Stimulated activated CD4-positive, alpha-beta T cell treated with anti-CD3 and anti-CD28 coated beads, Interleukin-15, amount 100 ng/mL, for 24 hours (primary cell): ENCODE data around the gene ACADM.
"Not testable (repeated sequence)": the region's sequence is repeated elsewhere in the genome, so short reads cannot be mapped to it uniquely, and the experiment has no call there.

ENCODE experiments used
- DNase-seq: peaks from one replicate; pipeline ENCODE4 v3.0.0-alpha.2; 2020

The ACADM gene

GRCh38 chr1:75742047-75742625 lies 17.6 kb downstream of the ACADM start:
- no peak for DNase-seq

GRCh38 chr1:75745276-75745675 lies 20.8 kb downstream of the ACADM start:
- DNase-seq = no peak

- DNase-seq = not testable (repeated sequence)
Measured at GRCh38 chr1:75757210-75757609, 32.7 kb downstream of the ACADM start.

- DNase-seq = not testable (repeated sequence)
Measured at GRCh38 chr1:75758543-75758942, 34.0 kb downstream of the ACADM start.

- DNase-seq = no peak
Measured at GRCh38 chr1:75764057-75764655, 39.6 kb downstream of the ACADM start.

- DNase-seq = no peak
Measured at GRCh38 chr1:75765697-75766355, 41.3 kb downstream of the ACADM start.

- DNase-seq = no peak
Measured at GRCh38 chr1:75768016-75768415, 43.5 kb downstream of the ACADM start.

GRCh38 chr1:75770761-75771160 lies 46.3 kb downstream of the ACADM start:
- no peak for DNase-seq

GRCh38 chr1:75771978-75772377 lies 47.5 kb downstream of the ACADM start:
- DNase-seq = no peak

GRCh38 chr1:75777812-75778211 lies 53.3 kb downstream of the ACADM start:
- not testable (repeated sequence) for DNase-seq

GRCh38 chr1:75778694-75779093 lies 54.2 kb downstream of the ACADM start:
- not testable (repeated sequence) for DNase-seq

- not testable (repeated sequence) for DNase-seq
Measured at GRCh38 chr1:75780183-75780582, 55.7 kb downstream of the ACADM start.

GRCh38 chr1:75783920-75784319 lies 59.4 kb downstream of the ACADM start:
- not testable (repeated sequence) for DNase-seq

- DNase-seq = no peak
Measured at GRCh38 chr1:75785320-75785982, 60.9 kb downstream of the ACADM start.

- DNase-seq = peak; percentile 95
Measured at GRCh38 chr1:75785983-75786853, 61.7 kb downstream of the ACADM start, which contains the start of gene RABGGTB. RABGGTB (plus strand) TSS chr1:75786256; CDS start chr1:75786272, 16 bp downstream.

GRCh38 chr1:75786901-75787493 lies 62.5 kb downstream of the ACADM start:
- DNase-seq = peak; percentile 25

GRCh38 chr1:75787524-75787923 lies 63.0 kb downstream of the ACADM start:
- no peak for DNase-seq

- no peak for DNase-seq
Measured at GRCh38 chr1:75789988-75790387, 65.5 kb downstream of the ACADM start.

- no peak for DNase-seq
Measured at GRCh38 chr1:75791022-75791421, 66.5 kb downstream of the ACADM start.

GRCh38 chr1:75792091-75792490 lies 67.6 kb downstream of the ACADM start:
- no peak for DNase-seq

GRCh38 chr1:75794382-75794781 lies 69.9 kb downstream of the ACADM start:
- no peak for DNase-seq

- peak; percentile 21 for DNase-seq
Measured at GRCh38 chr1:75795703-75796193, 71.2 kb downstream of the ACADM start.
